IMR-90 (cell line): ENCODE results near the gene ATL2. TPM values are rescaled to one million over a fixed set of nuclear protein-coding genes. Genes with fewer than 3 reads are reported as not detected.
"Not testable (repeated sequence)": the region's sequence is repeated elsewhere in the genome, so short reads cannot be mapped to it uniquely, and the experiment has no call there.

Source experiments
- ATAC-seq: fragments of 200-7000 bp; cut with Tn5 transposase; 2 replicates; pipeline ENCODE4 v1.9.1; 2020; ENCODE audit warnings: low read depth, mild to moderate bottlenecking, moderate library complexity
- BruUV-seq: library from RNA; stranded (reverse); fragments of 400-500 nt; replicated peaks from 2 replicates; lab custom pipeline; 2021; lab: Mats Ljungman, UMichigan
- CTCF ChIA-PET: fragments of 300-600 bp; formaldehyde crosslinking; extraction: SDS; loops from one replicate; lab custom pipeline; 2021; ENCODE audit warnings: antibody characterized with exemption; lab: Yijun Ruan, JAX
- POLR2A ChIA-PET: fragments of 300-600 bp; sonication (Branson Sonifier 250); formaldehyde crosslinking; loops from one replicate; lab custom pipeline; 2022; ENCODE audit warnings: antibody characterized with exemption; ENCODE audit not compliant: unreplicated experiment; lab: Charles Lee
- DNase-seq: peaks from one replicate; pipeline ENCODE4 v3.0.0; 2013
- H2AFZ ChIP-seq: replicated peaks from 2 replicates; pipeline ENCODE3; 2013; ENCODE audit warnings: low read length, mild to moderate bottlenecking; ENCODE audit not compliant: poor library complexity
- H2AK5ac ChIP-seq: 2 replicates; pipeline ENCODE4 v1.6.1; 2013; ENCODE audit warnings: low read depth, low read length, inconsistent platforms
- H2AK9ac ChIP-seq: replicated peaks from 2 replicates; pipeline ENCODE3; 2013; ENCODE audit warnings: mild to moderate bottlenecking, low read depth, low read length, moderate library complexity; ENCODE audit not compliant: poor library complexity
- H2BK120ac ChIP-seq: 2 replicates; pipeline ENCODE4 v1.6.1; 2013; ENCODE audit warnings: low read depth, low read length, inconsistent platforms
- H2BK15ac ChIP-seq: 3 replicates; pipeline ENCODE4 v1.6.1; 2013; ENCODE audit warnings: low read depth, low read length, inconsistent platforms
- H2BK20ac ChIP-seq: 2 replicates; pipeline ENCODE4 v1.6.1; 2013; ENCODE audit warnings: low read depth, mild to moderate bottlenecking, inconsistent platforms, low read length, moderate library complexity
- H2BK5ac ChIP-seq: 2 replicates; pipeline ENCODE4 v1.6.1; 2013; ENCODE audit warnings: mild to moderate bottlenecking, low read depth, low read length, inconsistent platforms; ENCODE audit not compliant: poor library complexity, severe bottlenecking
- H3K14ac ChIP-seq: replicated peaks from 2 replicates; pipeline ENCODE4 v1.6.1; 2013; ENCODE audit warnings: low read depth, low read length, inconsistent platforms
- H3K18ac ChIP-seq: 2 replicates; pipeline ENCODE4 v1.6.1; 2013; ENCODE audit warnings: low read depth, low read length, control low read depth
- H3K23ac ChIP-seq: 2 replicates; pipeline ENCODE4 v1.6.1; 2013; ENCODE audit warnings: low read depth, low read length, inconsistent platforms
- H3K27ac ChIP-seq: 2 replicates; pipeline ENCODE4 v1.5.1; 2013; ENCODE audit warnings: mild to moderate bottlenecking, control low read depth, low read length; ENCODE audit not compliant: insufficient read depth
- H3K27me3 ChIP-seq: 2 replicates; pipeline ENCODE4 v1.6.1; 2013; ENCODE audit warnings: low read length; ENCODE audit not compliant: control insufficient read depth, insufficient read depth
- H3K36me3 ChIP-seq: 2 replicates; pipeline ENCODE4 v1.6.1; 2013; ENCODE audit warnings: low read length, mixed read lengths; ENCODE audit not compliant: control insufficient read depth, insufficient read depth
- H3K4ac ChIP-seq: 2 replicates; pipeline ENCODE4 v1.6.1; 2013; ENCODE audit warnings: low read depth, low read length, inconsistent platforms
- H3K4me1 ChIP-seq: 2 replicates; pipeline ENCODE4 v1.6.1; 2013; ENCODE audit warnings: low read length, mixed read lengths; ENCODE audit not compliant: control insufficient read depth, insufficient read depth
- H3K4me2 ChIP-seq: 2 replicates; pipeline ENCODE4 v1.6.1; 2013; ENCODE audit warnings: low read depth, mild to moderate bottlenecking, control low read depth, low read length, moderate library complexity
- H3K4me3 ChIP-seq: 2 replicates; pipeline ENCODE4 v1.5.1; 2013; ENCODE audit warnings: low read depth, mild to moderate bottlenecking, control low read depth, low read length, moderate library complexity; ENCODE audit not compliant: insufficient read depth
- H3K56ac ChIP-seq: 2 replicates; pipeline ENCODE4 v1.6.1; 2013; ENCODE audit warnings: low read length, inconsistent platforms; ENCODE audit not compliant: insufficient read depth; ENCODE audit errors: extremely low read depth
- H3K79me1 ChIP-seq, 2 experiments: 2 replicates each; pipeline ENCODE4 v1.6.1; 2013; ENCODE audit warnings: low read length in 2 of 2, inconsistent platforms in 1 of 2, low read depth in 1 of 2
- H3K9ac ChIP-seq: 2 replicates; pipeline ENCODE4 v1.6.1; 2013; ENCODE audit warnings: low read depth, low read length, control low read depth
- H3K9me1 ChIP-seq: 2 replicates; pipeline ENCODE4 v1.6.1; 2013; ENCODE audit warnings: low read length, inconsistent platforms; ENCODE audit not compliant: insufficient read depth
- H3K9me3 ChIP-seq: 2 replicates; pipeline ENCODE4 v1.6.1; 2013; ENCODE audit warnings: low read length; ENCODE audit not compliant: control insufficient read depth, insufficient read depth
- H4K20me1 ChIP-seq: 2 replicates; pipeline ENCODE4 v1.6.1; 2013; ENCODE audit warnings: low read length, inconsistent platforms; ENCODE audit not compliant: insufficient read depth
- H4K5ac ChIP-seq: 2 replicates; pipeline ENCODE4 v1.6.1; 2013; ENCODE audit warnings: mild to moderate bottlenecking, low read depth, low read length, control low read depth
- H4K8ac ChIP-seq, 2 experiments: 2 replicates each; pipeline ENCODE4 v1.6.1; 2013; ENCODE audit warnings: low read depth in 2 of 2, low read length in 2 of 2, control low read depth in 1 of 2, inconsistent platforms in 1 of 2
- H4K91ac ChIP-seq: 2 replicates; pipeline ENCODE4 v1.6.1; 2013; ENCODE audit warnings: low read depth, low read length, inconsistent platforms; ENCODE audit not compliant: insufficient read depth
- MAFK ChIP-seq: IDR thresholded peaks from 2 replicates; pipeline ENCODE4 v1.6.1; 2012; ENCODE audit warnings: low read depth, low read length, improper control_type of control experiment
- MXI1 ChIP-seq: IDR thresholded peaks from 2 replicates; pipeline ENCODE4 v1.6.1; 2012; ENCODE audit warnings: low read depth, mild to moderate bottlenecking, low read length, moderate library complexity, borderline replicate concordance
- RFX5 ChIP-seq: IDR thresholded peaks from 2 replicates; pipeline ENCODE4 v1.8.0; 2012; ENCODE audit warnings: low read depth, mild to moderate bottlenecking, low read length, moderate library complexity
- WGBS, 2 experiments: methylation state at CpG; one replicate each; pipeline versions ENCODE4 v1.1.5 to v1.1.7; 2013; ENCODE audit warnings: missing lambda C conversion rate in 2 of 2; ENCODE audit not compliant: insufficient read length in 1 of 2; ENCODE audit errors: extremely low coverage in 2 of 2; 5-methylcytosine and 5-hydroxymethylcytosine counted together
- dilution Hi-C: fragments of 300-500 bp; cut with HindIII; formaldehyde crosslinking; loops from one replicate; pipeline ENCODE4 v1.14.3; 2018; ENCODE audit warnings: low sequenced_read_pairs; ENCODE audit not compliant: unreplicated experiment
- in situ Hi-C: fragments of 300-500 bp; cut with MboI; formaldehyde crosslinking; loops from 3 replicates; pipeline ENCODE4 v1.14.3; 2019; ENCODE audit warnings: low sequenced_read_pairs, inconsistent platforms, mixed read lengths
- intact Hi-C: fragments of 100-400 bp; cut with micrococcal nuclease; formaldehyde crosslinking; loops from 2 replicates; pipeline ENCODE4 v1.10.0; 2022
- polyA plus RNA-seq, 3 experiments: library from polyadenylated mRNA; depleted of rRNA; stranded (reverse); fragments of >200 nt; gene quantifications; 2 replicates each; pipeline ENCODE4 v1.2.3, GENCODE V29; 2012; ENCODE audit warnings: low replicate concordance in 1 of 3
- total RNA-seq: library from RNA; depleted of rRNA; stranded (reverse); fragments of >200 nt; gene quantifications from 2 replicates; pipeline ENCODE4 v1.2.3, GENCODE V29; 2012
- TF ChIP-seq, protein P1 (sequence below): fragments of 150-350 bp; IDR thresholded peaks from 2 replicates; pipeline ENCODE4 v1.6.1; 2016; ENCODE audit warnings: low read depth, mild to moderate bottlenecking, low read length, moderate library complexity, borderline replicate concordance

Gene ATL2
- total and polyA plus RNA-seq, 2 of the 4 experiments (the other 2 are of a cell fraction): 16.0 to 62.6 TPM

DNA sequence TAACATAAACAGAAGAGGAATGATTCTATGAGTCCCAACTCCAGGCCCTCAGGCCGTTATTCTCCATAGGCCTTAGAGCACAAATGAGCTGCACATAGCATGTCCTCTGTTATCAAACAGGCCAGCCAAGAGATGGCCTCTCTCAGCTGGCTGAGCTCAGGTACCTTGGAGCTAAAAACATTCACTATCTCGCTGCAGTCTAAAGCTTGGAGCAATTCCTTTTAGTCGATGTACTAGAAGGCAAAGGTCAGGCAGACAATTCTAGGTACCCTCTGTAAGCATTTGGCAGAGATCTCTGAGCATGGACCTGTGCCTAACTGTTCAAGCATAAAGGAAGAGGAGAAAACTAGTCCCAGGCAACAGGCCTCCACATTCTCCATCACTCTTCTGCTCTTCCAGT lies 38.0 kb upstream of the ATL2 start:
- Histone ChIP-seq H3K27ac (no peak overlapping the region), H3K9me1 (no peaks in the 10 kb centered on the region), H2AFZ (no peak overlapping the region), H3K23ac (no peak overlapping the region), H3K9ac (no peak overlapping the region), H4K91ac (no peak overlapping the region), H3K4me3 (no peak overlapping the region), H2BK5ac (no peak overlapping the region), H3K79me1 (no peaks in the 10 kb centered on the region), H2BK15ac (no peak overlapping the region), H2BK20ac (no peak overlapping the region), H3K27me3 (peaks cover 31% of the 10 kb centered on the region), H3K36me3 (no peaks in the 10 kb centered on the region), H3K9me3 (peaks cover 9% of the 10 kb centered on the region), H4K5ac (no peak overlapping the region), H3K4ac (no peak overlapping the region), H4K8ac (no peak overlapping the region), H3K14ac (no peak overlapping the region), H4K20me1 (no peaks in the 10 kb centered on the region), H2AK9ac (no peak overlapping the region), H3K18ac (no peak overlapping the region), H3K4me2 (no peak overlapping the region), H2BK120ac (no peak overlapping the region), H3K56ac (no peak overlapping the region), H2AK5ac (no peak overlapping the region), H3K4me1 (no peaks in the 10 kb centered on the region)
- POLR2A ChIA-PET: no interaction called here
- intact Hi-C loops: no loop called here
- no peak for DNase-seq
- in situ Hi-C loops: no loop called here
- CTCF ChIA-PET: no interaction called here
- BruUV-seq: no TSS peak
- no peak for ATAC-seq
- WGBS, 2 experiments: 70% methylated on average over 2 of the region's 3 CpGs; no CpG with 5 or more reads in 1 of the 2 experiments
- dilution Hi-C loops: no loop called here
- TF ChIP-seq, protein P1, sequence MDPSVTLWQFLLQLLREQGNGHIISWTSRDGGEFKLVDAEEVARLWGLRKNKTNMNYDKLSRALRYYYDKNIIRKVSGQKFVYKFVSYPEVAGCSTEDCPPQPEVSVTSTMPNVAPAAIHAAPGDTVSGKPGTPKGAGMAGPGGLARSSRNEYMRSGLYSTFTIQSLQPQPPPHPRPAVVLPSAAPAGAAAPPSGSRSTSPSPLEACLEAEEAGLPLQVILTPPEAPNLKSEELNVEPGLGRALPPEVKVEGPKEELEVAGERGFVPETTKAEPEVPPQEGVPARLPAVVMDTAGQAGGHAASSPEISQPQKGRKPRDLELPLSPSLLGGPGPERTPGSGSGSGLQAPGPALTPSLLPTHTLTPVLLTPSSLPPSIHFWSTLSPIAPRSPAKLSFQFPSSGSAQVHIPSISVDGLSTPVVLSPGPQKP: no peak
- TF ChIP-seq RFX5 (no peak), MAFK (no peak), MXI1 (no peak)

GRCh38 chr2:38412235-38412871 lies 35.3 kb upstream of the ATL2 start:
- H3K9ac ChIP-seq, H2AK9ac ChIP-seq, BruUV-seq, H3K14ac ChIP-seq, H2BK5ac ChIP-seq, H3K18ac ChIP-seq, POLR2A ChIA-PET, H2AK5ac ChIP-seq, intact Hi-C loops, H2BK20ac ChIP-seq, H3K56ac ChIP-seq, dilution Hi-C loops, H3K4me3 ChIP-seq, H3K36me3 ChIP-seq, H4K91ac ChIP-seq, H2BK15ac ChIP-seq, H3K4me2 ChIP-seq, H3K27ac ChIP-seq, H3K23ac ChIP-seq, H4K20me1 ChIP-seq, H3K4ac ChIP-seq, H3K9me3 ChIP-seq, H3K9me1 ChIP-seq, CTCF ChIA-PET, H4K5ac ChIP-seq, H2BK120ac ChIP-seq, H2AFZ ChIP-seq, H3K79me1 ChIP-seq, in situ Hi-C loops, H3K4me1 ChIP-seq, DNase-seq, H4K8ac ChIP-seq, ATAC-seq: not testable (repeated sequence)
- no CpG with 5 or more reads among the region's 4 CpGs for WGBS, 2 experiments
- peaks cover 22% of the 10 kb centered on the region for H3K27me3 ChIP-seq
